Suprapubic skin (tissue), 4 donors: ENCODE measurements around the gene NCR2. TPM values are rescaled to one million over a fixed set of nuclear protein-coding genes. Genes with fewer than 3 reads are reported as not detected.
A peak's percentile ranks its signal among the peaks of the same experiment; 100 is the strongest.

Experiments
- DNase-seq, 2 donors: peaks; one replicate each; pipeline ENCODE4 v3.0.0-alpha.2; 2019; ENCODE audit warnings: low spot score in 2 of 2
- H3K27ac ChIP-seq: fragments of 200-600 bp; sonication (generic); one replicate; pipeline ENCODE4 v1.5.1; 2019
- H3K27me3 ChIP-seq: fragments of 200-600 bp; sonication (generic); one replicate; pipeline ENCODE4 v1.5.1; 2019
- H3K36me3 ChIP-seq: fragments of 200-600 bp; sonication (generic); one replicate; pipeline ENCODE4 v1.5.1; 2019
- H3K4me1 ChIP-seq: fragments of 200-600 bp; sonication (generic); one replicate; pipeline ENCODE4 v1.5.1; 2019
- H3K4me3 ChIP-seq: fragments of 200-600 bp; sonication (generic); one replicate; pipeline ENCODE4 v1.5.1; 2019; ENCODE audit warnings: mild to moderate bottlenecking
- H3K9me3 ChIP-seq: fragments of 200-600 bp; sonication (generic); one replicate; pipeline ENCODE4 v1.5.1; 2019
- CTCF ChIP-seq, 2 donors: fragments of 200-600 bp in 1 of 2; fragments of 450-650 bp in 1 of 2; sonication (generic) in 1 of 2; IDR thresholded peaks; one replicate each; pipeline ENCODE4 v1.5.1; 2016 to 2019; ENCODE audit warnings: antibody characterized with exemption in 2 of 2, mild to moderate bottlenecking in 1 of 2, moderate library complexity in 1 of 2
- EP300 ChIP-seq: sonication (generic); formaldehyde crosslinking; IDR thresholded peaks from one replicate; pipeline ENCODE4 v1.6.1; 2017; ENCODE audit warnings: antibody characterized with exemption
- POLR2A ChIP-seq, 2 donors: fragments of 450-650 bp; IDR thresholded peaks; one replicate each; pipeline ENCODE4 v1.6.1; 2017; ENCODE audit warnings: antibody characterized with exemption in 2 of 2, mild to moderate bottlenecking in 2 of 2, moderate library complexity in 2 of 2
- POLR2AphosphoS5 ChIP-seq, 3 donors: sonication (generic); formaldehyde crosslinking; IDR thresholded peaks; one replicate each; pipeline ENCODE4 v1.6.1; 2017; ENCODE audit warnings: antibody characterized with exemption in 3 of 3
- WGBS: methylation state at CpG from one replicate; pipeline ENCODE4 v1.1.5; 2018; 5-methylcytosine and 5-hydroxymethylcytosine counted together
- total RNA-seq, 4 donors: library from RNA; depleted of rRNA; stranded (reverse); fragments of >200 nt; gene quantifications; one replicate each; pipeline ENCODE4 v1.1.0, GENCODE V29; 2016

Gene NCR2
- total RNA-seq, 4 donors from 2014 or later: not detected

- peaks cover 88% of the 10 kb centered on the region for H3K27me3 ChIP-seq
- WGBS: 79% methylated on average over 6 of the region's 6 CpGs
- no peak overlapping the region for H3K4me3 ChIP-seq
- no peaks in the 10 kb centered on the region for H3K36me3 ChIP-seq
- H3K27ac ChIP-seq: no peak overlapping the region
- DNase-seq: no peak
- H3K9me3 ChIP-seq: no peaks in the 10 kb centered on the region
- TF ChIP-seq EP300 (no peak), POLR2AphosphoS5 (IDR thresholded peaks at IDR 0.05) (no peak), POLR2A (IDR thresholded peaks at IDR 0.05) (no peak), CTCF (IDR thresholded peaks at IDR 0.05) (no peak)
- peaks cover 48% of the 10 kb centered on the region for H3K4me1 ChIP-seq
These were observed 35.2 kb downstream of the NCR2 start for GRCh38 chr6:41370488-41371111.

GRCh38 chr6:41371461-41371991 lies 36.1 kb downstream of the NCR2 start:
- H3K9me3 ChIP-seq: no peaks in the 10 kb centered on the region
- 19% methylated on average over 19 of the region's 39 CpGs for WGBS
- H3K36me3 ChIP-seq: no peaks in the 10 kb centered on the region
- peaks cover 90% of the 10 kb centered on the region for H3K27me3 ChIP-seq
- TF ChIP-seq CTCF (IDR thresholded peaks at IDR 0.05): peak in 1 of 2 donors; percentile 15
- TF ChIP-seq POLR2A (IDR thresholded peaks at IDR 0.05): no peak
- no peak for DNase-seq
- H3K27ac ChIP-seq: no peak overlapping the region
- peak overlapping the region; percentile 31 for H3K4me3 ChIP-seq
- H3K4me1 ChIP-seq: peaks cover 51% of the 10 kb centered on the region

- Histone ChIP-seq H3K27ac (no peak overlapping the region), H3K4me1 (peaks cover 51% of the 10 kb centered on the region), H3K4me3 (peak overlapping the region; percentile 31), H3K36me3 (no peaks in the 10 kb centered on the region), H3K27me3 (peaks cover 90% of the 10 kb centered on the region), H3K9me3 (no peaks in the 10 kb centered on the region)
- TF ChIP-seq POLR2A (IDR thresholded peaks at IDR 0.05): no peak
- DNase-seq: no peak
- WGBS: 2% methylated on average over 42 of the region's 42 CpGs
These were observed 36.8 kb downstream of the NCR2 start for GRCh38 chr6:41371992-41372831.

GRCh38 chr6:41372832-41373626 lies 37.6 kb downstream of the NCR2 start:
- no peaks in the 10 kb centered on the region for H3K9me3 ChIP-seq
- H3K4me3 ChIP-seq: peak overlapping the region; percentile 31
- H3K4me1 ChIP-seq: peaks cover 51% of the 10 kb centered on the region
- H3K36me3 ChIP-seq: no peaks in the 10 kb centered on the region
- TF ChIP-seq CTCF (IDR thresholded peaks at IDR 0.05): no peak
- no peak for TF ChIP-seq EP300
- no peak overlapping the region for H3K27ac ChIP-seq
- WGBS: 9% methylated on average over 20 of the region's 81 CpGs
- DNase-seq: no peak
- peaks cover 91% of the 10 kb centered on the region for H3K27me3 ChIP-seq

- Histone ChIP-seq H3K27me3 (peaks cover 96% of the 10 kb centered on the region), H3K36me3 (no peaks in the 10 kb centered on the region), H3K4me3 (peak overlapping the region; percentile 31), H3K27ac (no peak overlapping the region), H3K9me3 (no peaks in the 10 kb centered on the region), H3K4me1 (peaks cover 51% of the 10 kb centered on the region)
- WGBS: 23% methylated on average over 8 of the region's 22 CpGs
- no peak for TF ChIP-seq POLR2AphosphoS5 (IDR thresholded peaks at IDR 0.05)
- no peak for TF ChIP-seq POLR2A (IDR thresholded peaks at IDR 0.05)
- no peak for TF ChIP-seq CTCF (IDR thresholded peaks at IDR 0.05)
- DNase-seq: no peak
These were observed 38.2 kb downstream of the NCR2 start for GRCh38 chr6:41373627-41373918.
